ENCODE measurements around the gene EBLN2.

Gene EBLN2

GRCh38 chr3:73108750-73109149 is 47.3 kb downstream of the EBLN2 start:
- DNase-seq: no peak

- DNase-seq: no peak
These were observed 49.1 kb downstream of the EBLN2 start for GRCh38 chr3:73110530-73110929.

Data from EL (cell line).